HG03108 (cell line): ENCODE measurements around the gene RNF130.

ENCODE experiments used
- ATAC-seq: cut with Tn5 transposase; IDR thresholded peaks from one replicate; pipeline ENCODE4 v1.9.1; 2021; ENCODE audit warnings: moderate library complexity; ENCODE audit not compliant: unreplicated experiment

RNF130 gene

DNA sequence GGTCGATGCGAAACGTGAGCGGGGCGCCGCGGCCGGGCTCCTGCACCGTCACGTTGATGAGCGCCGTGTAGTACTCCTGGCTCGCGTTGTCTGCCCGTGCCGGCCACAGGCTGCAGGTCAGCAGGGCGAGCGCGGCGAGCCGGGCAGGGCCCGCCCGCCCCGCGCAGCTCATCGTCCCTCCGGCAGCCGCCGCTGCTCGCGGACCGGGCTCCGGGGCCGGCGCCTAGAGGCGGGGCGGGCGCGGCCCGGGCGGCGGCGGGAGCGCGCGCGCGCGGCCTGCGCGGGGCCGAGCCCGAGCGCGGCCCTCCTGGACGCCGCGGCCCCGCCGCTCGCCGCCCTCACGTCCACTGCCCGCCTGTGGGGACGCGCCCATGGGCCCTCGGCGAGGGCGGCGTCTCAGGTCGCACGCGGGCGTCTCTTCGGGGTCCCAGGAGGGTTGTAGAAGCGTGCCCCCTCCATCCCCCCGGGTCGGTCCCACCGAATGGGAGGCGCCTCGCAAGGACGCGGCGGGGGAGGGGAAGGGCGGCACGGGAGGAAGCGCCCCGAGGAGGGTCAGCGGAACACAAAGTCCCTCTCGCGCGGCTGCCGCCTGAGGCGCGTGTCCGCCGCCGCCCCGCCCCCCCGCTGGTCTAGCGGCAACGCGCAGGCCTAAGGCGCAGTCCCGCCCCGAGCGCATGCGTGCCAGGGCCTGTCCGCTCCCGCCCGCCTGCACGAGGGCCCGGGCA, at the start of gene RNF130:
TSS of gene RNF130 (minus strand) at position 229 of the 725 bp plus-strand sequence. CDS start at position 172, 57 bp downstream.
- ATAC-seq = peak; percentile 64

- no peak for ATAC-seq
Observed at GRCh38 chr5:180120237-180121101, 48.9 kb upstream of the RNF130 start.

GRCh38 chr5:180119903-180120236, 48.3 kb upstream of the RNF130 start:
- ATAC-seq = no peak

DNA sequence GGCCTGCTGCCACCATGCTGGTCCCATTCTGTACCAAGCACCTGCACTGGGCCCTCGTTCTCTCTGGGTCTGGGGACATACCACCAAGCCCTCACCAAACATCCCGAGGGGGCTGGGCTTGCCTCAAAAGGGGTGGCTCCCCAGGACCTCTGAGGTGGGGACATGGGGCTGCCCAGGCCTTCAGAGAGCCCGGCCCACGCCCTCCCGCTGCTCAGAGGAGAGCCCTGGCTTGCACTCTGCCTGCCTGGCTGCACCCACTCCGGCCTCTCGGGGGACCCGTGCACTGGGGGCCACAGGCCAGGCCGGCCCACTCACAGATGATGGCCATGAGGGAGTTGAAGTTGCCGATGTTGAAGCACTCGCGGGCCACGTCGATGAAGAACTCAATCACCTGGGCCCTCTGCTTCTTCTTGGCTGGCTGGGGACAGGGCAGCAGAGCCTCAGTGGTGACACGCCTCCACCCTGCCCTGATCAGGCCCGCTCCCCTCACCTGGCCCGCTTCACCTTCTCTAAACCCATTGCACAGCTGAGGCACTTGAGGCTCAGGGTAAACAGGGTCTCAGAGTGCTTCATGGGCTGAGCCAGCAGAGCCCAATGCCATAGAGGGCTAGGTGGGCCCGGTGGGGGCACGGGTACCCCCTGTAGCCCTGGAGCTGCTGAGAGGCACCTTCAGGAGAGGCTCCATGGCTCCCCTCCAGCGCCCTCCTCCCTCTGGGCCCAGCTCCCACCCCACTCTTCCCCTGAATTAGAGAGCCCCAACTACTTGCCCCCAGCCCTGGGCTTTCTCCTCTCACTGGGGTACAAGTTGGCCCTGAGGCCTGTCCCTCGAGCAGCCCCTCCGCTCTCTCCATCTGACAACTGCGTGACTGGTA, 47.7 kb upstream of the RNF130 start:
- ATAC-seq = no peak

- no peak for ATAC-seq
Observed at GRCh38 chr5:180118391-180118791, 46.8 kb upstream of the RNF130 start.

- ATAC-seq = no peak
Observed at GRCh38 chr5:180117000-180117725, 45.6 kb upstream of the RNF130 start.

DNA sequence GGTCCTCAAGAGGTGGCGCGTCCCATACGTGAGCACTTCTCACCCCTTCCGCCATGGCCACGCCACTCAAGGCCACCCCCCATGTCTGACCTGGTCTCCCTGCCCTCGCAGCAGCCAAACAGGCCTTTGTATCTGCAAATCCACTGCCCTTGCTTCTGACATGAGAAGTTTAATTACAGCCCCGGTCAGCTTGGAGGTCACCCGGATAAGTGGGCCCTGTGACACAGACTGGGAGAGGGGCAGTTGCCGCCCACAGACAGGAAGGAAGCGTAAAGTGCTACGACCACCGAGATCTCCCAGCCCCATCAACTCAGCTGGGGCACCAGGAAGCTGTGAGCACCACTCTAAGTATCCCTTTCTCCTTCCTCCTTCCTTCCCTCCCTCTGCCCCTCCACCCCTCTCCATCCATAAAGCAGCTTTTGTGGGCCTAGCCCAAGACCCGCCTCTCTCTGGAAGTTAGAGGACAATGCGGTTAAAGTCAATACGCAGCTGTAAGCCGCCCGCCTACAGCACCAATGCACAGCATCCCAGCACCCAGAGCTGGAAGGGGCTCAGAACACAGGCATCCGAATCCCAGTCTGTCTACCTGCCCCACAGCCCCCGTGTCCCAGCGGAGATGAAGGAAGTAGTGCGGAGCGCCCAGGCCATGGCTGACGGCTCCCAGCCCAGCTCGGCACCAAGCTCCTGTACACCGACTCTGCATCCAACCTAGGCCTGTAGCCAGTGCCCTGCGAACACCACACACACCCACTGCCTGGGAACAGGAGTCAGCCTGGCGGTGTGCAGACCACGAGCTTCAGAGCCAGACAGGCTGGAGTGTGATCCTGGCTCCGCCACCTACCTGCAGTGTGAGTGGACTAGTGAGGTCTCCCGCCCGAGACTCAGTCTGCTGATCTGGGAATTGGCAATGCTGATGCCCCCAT, 44.8 kb upstream of the RNF130 start:
- no peak for ATAC-seq

DNA sequence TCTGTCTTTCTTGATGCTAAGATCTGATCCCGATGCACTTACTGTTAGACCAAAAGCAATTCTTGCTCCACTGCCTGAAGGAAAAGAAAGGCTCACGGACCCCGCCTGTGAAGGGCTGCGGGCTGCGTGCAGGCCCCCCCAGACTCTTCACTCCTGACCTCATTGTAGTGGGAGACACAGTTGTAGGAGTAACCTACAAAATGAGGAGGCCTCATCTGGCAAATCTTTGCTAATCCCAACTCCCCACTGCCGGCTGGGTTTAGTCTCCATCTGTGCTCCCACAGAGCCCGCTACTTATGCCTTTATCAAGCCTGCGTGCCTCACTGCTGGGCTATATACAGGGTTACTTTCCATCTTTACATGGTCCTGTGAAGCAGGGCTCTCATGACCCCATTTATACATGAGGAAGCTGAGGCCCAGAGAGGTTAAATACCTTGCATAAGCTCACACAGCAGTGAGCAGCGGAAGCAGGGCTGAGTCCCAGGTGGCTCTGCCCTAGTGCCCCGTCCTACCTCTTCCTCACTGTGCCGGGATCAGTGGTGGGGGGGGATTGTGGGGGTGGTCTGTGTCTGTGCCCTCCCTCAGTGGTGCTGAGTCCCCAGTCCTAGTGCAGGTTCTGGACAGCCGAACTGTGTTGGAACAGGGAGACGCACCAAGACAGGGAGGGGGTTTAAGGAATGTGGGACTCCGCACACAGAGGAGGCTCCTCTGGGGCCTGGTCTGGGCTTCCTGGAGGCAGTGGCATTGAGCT, 43.9 kb upstream of the RNF130 start:
- no peak for ATAC-seq

DNA sequence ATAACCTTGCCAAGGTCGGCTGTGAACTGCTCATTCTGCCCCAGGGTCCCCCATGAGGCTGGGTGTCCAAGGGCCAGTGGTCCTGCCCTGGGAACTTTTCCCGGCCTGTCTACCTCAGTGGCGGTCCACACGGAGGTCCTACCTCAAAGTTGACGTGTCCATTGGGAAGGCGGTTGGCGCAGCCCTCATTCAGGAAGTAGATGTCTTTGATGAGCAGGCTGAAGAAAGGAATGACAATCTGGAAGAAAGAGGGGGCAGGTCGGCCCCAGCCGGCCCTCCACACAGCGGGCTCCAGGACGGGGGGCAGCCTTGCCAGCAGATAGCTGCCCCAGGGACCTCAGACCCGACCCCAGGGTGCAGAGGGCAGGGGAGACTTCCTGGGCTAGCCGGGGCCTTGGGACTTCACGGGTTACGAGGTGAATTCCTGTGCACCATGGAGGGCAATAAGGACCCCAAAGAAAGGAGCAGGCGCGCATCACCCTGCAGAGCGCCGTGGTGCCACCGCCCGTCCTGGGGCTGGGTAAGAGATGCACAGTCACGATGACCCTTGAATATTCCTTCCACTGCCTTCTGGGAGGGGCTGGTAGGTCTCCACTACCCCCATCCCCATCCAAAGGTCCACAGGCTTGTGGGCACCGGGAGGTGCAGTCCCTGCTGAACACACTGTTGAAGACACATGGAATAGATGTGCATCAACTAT, 42.9 kb upstream of the RNF130 start:
- ATAC-seq = no peak

GRCh38 chr5:180113660-180114303, 42.2 kb upstream of the RNF130 start:
- no peak for ATAC-seq

DNA sequence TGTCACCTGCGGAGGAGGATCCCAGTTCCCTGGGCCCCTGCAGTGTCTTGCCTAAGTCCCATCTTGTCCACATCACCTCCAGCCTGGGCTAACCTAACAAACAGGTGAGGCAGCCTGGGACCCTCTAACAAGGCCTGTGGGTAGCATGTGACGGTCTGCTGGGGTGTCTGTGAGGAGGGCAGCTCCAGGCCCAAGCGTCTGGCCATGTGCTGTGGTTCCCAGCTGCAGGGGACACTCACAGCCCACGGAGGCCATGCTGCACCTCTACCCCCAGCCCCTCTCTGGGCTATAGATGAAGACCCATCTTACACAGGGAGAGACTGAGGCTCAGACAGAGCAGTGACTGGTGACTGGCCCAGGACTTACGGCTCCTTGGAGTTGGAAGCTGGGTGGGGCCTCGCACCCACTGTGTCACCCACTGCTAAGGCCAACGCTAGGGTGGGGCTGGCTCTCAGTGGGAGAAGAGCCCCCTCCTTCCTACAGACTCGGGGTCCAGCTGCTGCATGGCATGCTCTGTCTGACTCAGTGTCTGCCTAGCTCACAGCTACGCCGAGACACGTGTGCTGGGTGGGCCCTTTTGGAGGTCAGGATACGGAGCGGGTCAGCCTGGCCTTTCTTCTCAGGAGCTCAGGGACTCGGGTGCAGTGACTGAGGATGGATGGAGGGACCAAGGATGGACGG, 40.8 kb upstream of the RNF130 start:
- no peak for ATAC-seq

DNA sequence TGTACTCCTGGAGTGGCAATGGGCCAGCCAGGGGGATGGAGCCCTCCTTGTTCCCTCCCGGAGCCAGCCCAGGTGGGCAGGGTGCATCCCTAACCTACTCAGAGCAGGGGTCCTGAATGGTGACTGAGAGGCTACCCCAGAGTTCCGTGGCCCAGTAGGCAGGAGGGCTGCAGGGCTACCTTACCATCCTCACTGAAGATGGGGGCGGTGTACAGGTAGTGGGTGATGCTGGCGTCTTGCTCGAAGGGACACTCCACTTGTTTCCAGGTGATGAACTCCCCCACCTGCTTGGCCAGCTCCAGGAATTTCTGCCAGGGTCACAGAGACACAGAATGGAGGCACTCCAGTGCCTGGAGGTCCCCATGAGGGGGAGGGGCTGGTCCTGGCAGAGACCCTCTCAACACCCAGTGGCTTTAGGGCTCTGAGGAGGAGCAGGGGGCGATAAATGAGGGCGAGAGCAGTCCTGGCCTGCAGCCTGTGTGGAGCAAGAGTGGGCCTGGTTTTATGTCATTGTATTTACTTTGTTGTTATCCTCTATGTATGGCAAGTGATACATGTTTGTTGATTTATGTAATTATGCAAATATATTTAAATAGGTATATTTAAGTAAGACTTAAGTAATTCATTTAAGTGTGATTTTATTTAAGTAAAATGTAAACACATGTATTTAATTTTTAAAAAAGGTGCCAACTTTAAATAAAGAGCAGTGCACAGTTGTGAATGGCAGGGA, 39.9 kb upstream of the RNF130 start:
- no peak for ATAC-seq

DNA sequence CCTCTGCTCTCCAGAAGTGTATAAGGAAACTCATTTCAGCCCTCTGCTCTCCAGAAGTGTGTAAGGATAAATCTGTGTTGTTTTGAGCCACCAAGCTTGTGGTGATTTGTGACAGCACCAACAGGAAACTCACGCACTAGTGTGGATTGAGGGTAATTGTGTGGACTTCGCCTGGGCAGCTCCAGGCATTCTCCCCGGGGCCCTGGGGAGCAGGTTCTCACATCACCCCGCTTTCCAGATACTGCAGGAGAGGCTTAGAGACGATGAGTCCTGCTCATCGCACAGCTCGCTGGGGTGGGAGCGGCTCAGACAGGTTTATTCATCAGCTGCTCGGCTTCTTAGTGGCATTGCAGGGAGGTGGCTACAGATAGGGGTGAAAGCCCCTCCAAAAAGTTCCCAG, 38.4 kb upstream of the RNF130 start:
- ATAC-seq = no peak

DNA sequence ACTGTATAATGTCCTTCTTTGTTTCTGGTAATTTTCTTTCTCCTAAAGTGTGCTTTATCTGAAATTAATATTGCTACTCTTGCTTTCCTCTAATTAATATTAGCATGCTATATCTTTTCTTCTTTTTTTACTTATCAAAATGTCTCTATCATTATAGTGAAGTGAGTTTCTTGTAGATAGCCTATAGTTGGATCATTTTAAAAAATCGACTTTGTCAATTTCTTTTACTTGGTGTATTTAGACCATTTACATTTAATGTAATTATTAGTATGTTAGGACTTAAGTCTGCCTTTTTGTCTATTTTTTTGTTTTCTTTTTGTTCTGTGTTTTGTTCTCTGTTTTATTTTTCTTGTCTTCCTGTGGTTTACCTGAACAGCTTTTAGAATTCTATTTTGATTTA, 35.4 kb upstream of the RNF130 start:
- ATAC-seq = no peak

DNA sequence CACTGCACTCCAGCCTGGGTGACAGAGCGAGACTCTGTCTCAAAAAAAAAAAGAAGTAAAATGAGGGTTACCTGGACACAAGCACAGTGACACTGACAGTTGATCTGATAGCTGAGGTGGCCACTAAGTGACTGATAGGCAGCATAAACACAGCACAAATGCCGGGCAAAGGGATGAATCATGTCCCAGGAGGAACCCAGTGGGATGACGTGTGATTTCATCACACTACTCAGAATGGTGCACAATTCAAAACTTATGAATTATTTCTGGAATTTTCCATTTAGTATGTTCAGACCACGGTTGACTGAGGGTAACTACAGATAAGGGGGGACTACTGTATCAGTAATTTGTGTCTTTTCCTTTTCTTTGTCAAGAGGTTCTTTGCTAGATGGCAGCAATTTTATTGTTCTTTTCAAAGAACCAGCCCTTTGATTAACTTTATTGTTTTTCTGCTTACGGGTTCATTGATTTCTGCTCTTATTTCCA, 34.3 kb upstream of the RNF130 start:
- ATAC-seq = no peak

DNA sequence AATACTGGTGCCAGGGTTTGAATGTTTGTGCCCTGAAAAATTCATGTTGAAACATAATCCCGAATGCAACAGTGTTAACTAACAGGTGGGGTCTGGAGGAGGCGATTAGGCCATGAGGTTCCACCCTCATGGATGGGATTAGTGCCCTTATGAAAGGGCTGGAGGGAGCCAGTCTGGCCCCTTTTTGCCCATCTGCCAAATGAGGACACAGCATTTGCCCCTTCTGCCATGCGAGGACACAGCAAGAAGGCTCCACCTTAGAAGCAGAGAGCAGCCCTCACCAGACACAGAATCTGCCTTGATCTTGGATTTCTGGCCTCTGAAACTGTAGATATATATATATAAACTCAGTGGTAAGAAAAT, 32.6 kb upstream of the RNF130 start:
- ATAC-seq = no peak
